Breast epithelium (tissue), 3 donors: ENCODE results near the gene ATXN7L1.

Source experiments
- POLR2A ChIP-seq: fragments of 450-650 bp; IDR thresholded peaks from one replicate; pipeline ENCODE4 v1.6.1; 2016; ENCODE audit warnings: antibody characterized with exemption, mild to moderate bottlenecking, moderate library complexity
- TF ChIP-seq, protein P1 (sequence below), 3 donors: fragments of 450-650 bp; IDR thresholded peaks; one replicate each; pipeline ENCODE4 v1.5.1; 2016 to 2017; ENCODE audit warnings: antibody characterized with exemption in 3 of 3, mild to moderate bottlenecking in 3 of 3, moderate library complexity in 3 of 3

DNA sequence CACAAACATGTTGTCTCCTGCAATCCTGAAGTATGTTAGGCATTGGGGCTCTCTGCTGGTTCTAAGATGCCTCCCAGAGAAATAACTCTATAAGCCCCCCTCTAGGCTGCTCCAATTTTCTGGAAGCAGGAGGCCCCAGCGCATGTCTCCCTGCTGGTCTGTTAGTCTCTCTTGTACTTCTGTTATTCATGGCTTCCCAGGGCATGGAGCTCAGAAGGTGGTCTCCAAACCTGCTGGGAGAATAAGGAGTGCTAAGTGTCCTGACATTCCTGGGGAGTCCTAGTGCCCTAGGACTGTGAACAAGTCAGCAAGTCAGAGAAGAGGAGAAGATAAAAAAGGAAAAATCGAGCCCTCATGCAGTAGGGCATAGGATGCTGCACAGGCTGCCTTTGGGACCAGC is 224.6 kb downstream of the ATXN7L1 start:
- TF ChIP-seq POLR2A: no peak
- TF ChIP-seq, protein P1, sequence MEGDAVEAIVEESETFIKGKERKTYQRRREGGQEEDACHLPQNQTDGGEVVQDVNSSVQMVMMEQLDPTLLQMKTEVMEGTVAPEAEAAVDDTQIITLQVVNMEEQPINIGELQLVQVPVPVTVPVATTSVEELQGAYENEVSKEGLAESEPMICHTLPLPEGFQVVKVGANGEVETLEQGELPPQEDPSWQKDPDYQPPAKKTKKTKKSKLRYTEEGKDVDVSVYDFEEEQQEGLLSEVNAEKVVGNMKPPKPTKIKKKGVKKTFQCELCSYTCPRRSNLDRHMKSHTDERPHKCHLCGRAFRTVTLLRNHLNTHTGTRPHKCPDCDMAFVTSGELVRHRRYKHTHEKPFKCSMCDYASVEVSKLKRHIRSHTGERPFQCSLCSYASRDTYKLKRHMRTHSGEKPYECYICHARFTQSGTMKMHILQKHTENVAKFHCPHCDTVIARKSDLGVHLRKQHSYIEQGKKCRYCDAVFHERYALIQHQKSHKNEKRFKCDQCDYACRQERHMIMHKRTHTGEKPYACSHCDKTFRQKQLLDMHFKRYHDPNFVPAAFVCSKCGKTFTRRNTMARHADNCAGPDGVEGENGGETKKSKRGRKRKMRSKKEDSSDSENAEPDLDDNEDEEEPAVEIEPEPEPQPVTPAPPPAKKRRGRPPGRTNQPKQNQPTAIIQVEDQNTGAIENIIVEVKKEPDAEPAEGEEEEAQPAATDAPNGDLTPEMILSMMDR (IDR thresholded peaks at IDR 0.05): no peak
